GM12878 (cell line): ENCODE results near the gene STRIP2. TPM values are rescaled to one million over a fixed set of nuclear protein-coding genes. Genes with fewer than 3 reads are reported as not detected.

Experiments used
- CUX1 ChIP-seq: IDR thresholded peaks from 2 replicates; pipeline ENCODE4 v1.6.1; 2012; ENCODE audit warnings: improper control_type of control experiment, low read depth, low read length; ENCODE audit not compliant: insufficient replicate concordance
- EED ChIP-seq: sonication (generic); IDR thresholded peaks from 2 replicates; pipeline ENCODE4 v1.6.1; 2016; ENCODE audit warnings: antibody characterized with exemption, low read depth
- MAX ChIP-seq: IDR thresholded peaks from 2 replicates; pipeline ENCODE4 v1.6.1; 2012; ENCODE audit warnings: low read depth, low read length, improper control_type of control experiment
- ZNF592 ChIP-seq: fragments of 450-650 bp; IDR thresholded peaks from 2 replicates; pipeline ENCODE4 v1.6.1; 2017; ENCODE audit warnings: mild to moderate bottlenecking, moderate library complexity
- polyA plus RNA-seq, 11 experiments: library from polyadenylated mRNA; depleted of rRNA in 4 of 11; unstranded in 6 of 11; stranded (reverse) in 5 of 11; fragments of >200 nt; fragmentation: Nextera tagmentation in 4 of 11; fragmentation: Illumina TruSeq in 1 of 11; extraction: Ambion mirVana in 4 of 11; extraction: Trizol in 1 of 11; gene quantifications; 1 replicate in 1 of 11; 2 replicates in 10 of 11; pipeline versions ENCODE4 v1.2.1 to v1.2.3, GENCODE V29; 2011 to 2016; ENCODE audit warnings: inconsistent platforms in 2 of 11, missing spikeins in 2 of 11, low read depth in 1 of 11
- total RNA-seq, 4 experiments: library from RNA; depleted of rRNA in 3 of 4; stranded (reverse); fragments of >200 nt in 3 of 4; fragmentation: Illumina TruSeq in 1 of 4; extraction: Trizol in 1 of 4; gene quantifications; 2 replicates each; pipeline versions ENCODE4 v1.2.1 to v1.2.3, GENCODE V29; 2013 to 2021

The STRIP2 gene
- total and polyA plus RNA-seq, 10 of the 15 experiments (the other 5 are each of a cell fraction or from before 2014, with no cell fraction given), result 0.48 to 5.8 (median 1.8) TPM

- TF ChIP-seq CUX1, result no peak
- TF ChIP-seq MAX, result no peak
- TF ChIP-seq EED, result no peak
- no peak for TF ChIP-seq ZNF592
Measured at GRCh38 chr7:129517931-129518330, 83.7 kb downstream of the STRIP2 start (continued).
